HG03558 (cell line): ENCODE data around the gene PKDCC.

ENCODE experiments used
- ATAC-seq: cut with Tn5 transposase; IDR thresholded peaks from one replicate; pipeline ENCODE4 v1.9.1; 2021; ENCODE audit warnings: moderate number of reproducible peaks; ENCODE audit not compliant: unreplicated experiment; ENCODE audit errors: extremely low read depth

The PKDCC gene

DNA sequence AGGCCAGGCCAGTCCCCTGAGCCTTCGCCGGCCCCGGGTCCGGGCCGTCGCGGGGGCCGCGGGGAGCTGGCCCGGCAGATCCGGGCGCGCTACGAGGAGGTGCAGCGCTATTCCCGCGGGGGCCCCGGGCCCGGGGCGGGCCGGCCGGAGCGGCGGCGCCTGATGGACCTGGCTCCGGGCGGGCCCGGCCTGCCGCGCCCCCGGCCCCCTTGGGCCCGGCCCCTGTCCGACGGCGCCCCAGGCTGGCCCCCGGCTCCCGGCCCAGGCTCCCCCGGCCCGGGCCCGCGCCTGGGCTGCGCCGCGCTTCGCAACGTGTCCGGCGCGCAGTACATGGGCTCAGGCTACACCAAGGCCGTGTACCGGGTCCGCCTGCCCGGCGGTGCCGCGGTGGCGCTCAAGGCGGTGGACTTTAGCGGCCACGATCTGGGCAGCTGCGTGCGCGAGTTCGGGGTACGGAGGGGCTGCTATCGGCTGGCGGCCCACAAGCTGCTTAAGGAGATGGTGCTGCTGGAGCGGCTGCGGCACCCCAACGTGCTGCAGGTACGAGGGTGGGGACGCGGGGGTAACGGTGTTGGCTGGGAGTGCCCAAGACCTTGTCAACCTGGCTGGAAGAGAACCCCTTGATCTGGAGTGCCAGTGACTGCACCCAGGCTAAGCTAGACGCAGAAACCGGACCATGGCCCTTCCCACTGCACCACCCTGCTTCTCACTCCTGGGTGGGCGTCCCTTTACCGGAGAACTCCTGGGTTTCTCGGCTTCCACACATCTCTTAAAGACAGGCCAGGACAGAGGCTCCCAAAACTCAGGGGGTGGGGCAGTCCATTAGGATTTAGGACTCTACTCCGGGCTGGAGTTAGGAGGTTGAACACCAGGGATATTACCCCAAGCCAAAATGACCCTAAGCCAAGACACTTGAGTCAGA is 739 bp downstream of the PKDCC start:
- ATAC-seq = no peak

- ATAC-seq = no peak
Measured at GRCh38 chr2:42049221-42050009, 1.6 kb downstream of the PKDCC start.

GRCh38 chr2:42050010-42050702 is 2.3 kb downstream of the PKDCC start:
- no peak for ATAC-seq

DNA sequence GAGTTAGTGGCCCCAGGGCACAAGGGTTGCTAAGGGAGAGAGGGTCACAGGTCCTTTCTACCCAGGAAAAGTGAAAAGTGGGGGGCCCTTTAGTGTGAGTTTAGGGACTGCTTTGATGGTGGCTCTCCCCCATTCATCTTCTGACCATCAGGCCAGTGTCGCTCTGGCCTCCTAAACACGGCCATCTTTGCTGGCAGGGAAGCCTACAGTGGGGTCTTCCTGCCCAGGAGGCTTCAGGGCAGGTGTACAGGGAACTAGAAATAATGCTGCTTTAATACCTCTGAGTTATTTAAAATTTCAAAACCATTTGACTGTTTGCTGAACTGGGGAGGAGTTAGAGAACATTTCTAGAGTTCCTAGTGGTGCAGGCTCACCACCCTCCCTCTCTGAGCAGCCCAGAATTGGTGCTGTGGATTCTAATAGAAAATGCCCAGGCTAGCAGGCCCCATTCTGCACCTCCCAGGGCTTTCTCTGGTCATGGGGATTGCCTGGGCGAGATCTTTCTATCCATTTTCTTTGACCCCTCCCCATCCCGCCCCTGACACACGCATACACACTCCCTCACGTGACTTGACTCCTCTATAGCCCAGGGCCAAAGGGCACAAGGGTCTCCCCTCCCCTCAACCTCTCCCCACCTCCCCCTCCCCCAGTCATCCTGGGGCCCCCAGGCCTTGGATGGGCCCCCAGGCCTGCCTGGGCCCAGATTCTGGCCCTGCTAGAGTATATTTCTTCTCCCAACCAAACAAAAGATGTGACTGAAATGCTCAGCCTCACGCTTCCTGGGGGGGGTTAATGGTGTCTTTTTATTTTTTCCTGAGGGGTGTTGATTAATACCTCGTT is 3.1 kb downstream of the PKDCC start:
- ATAC-seq = no peak

DNA sequence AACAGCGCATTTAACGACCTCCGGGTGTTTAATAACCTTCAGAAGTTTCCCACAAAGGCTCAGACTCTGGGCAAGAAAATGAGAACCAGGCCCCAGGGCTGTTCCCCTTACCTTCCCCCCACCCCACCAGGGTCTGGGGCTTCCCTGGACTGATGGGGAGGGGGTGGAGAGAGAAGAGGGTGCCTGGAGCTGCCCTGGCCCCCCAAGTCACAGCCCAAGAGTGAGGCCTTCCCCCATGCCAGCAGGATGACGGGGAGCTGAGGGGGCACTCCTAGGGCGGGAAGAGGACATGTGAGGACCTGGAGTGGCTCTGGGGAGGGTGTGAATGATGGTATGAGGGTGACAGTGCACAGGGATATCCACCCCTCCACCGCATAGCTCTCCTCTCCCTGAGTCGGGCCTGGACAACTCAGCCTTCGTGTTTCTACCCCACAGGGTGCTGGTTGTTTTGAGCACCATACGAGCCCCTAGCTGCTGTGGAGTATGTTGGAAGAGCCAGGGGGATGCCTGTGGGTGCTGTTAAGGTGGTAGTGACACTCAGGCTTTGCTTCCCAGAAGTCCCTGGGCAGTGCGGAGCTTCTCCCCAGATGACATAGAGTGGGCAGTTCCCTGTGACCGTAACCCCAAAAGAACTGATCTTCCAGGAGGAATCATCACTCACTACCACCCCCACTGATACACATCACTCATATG is 3.9 kb downstream of the PKDCC start:
- ATAC-seq = no peak

DNA sequence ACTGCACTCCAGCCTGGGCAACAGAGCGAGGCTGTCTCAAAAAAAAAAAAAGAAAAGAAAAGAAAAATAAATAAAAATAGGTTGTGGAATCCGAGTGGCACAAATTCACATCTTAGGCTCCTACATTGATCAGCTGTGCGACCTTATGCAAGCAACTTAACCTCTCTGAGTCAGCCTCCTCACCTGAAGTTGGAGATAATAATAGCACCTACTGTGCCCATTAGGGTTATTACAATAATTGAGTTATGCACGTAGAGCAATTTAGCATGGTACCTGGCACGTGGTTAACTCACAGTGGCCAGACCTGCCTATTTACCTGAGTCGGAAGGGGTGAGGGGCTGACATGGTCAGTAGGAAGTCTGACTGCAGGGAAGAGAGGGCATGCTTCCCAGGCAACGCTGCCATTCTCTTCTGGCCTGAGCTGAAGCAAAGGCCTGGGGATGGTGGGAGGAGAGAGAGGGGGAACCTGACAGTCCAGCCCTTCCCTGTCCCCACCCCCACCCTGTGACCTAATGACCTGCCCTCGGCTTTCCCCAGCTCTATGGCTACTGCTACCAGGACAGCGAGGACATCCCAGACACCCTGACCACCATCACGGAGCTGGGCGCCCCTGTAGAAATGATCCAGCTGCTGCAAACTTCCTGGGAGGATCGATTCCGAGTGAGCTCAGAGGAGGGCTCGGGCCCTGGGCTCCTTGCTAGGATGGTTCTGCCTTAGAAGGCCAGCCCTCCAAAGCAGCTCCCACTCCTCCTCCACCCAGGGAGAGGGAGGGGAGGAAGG is 5.1 kb downstream of the PKDCC start:
- ATAC-seq = no peak

GRCh38 chr2:42053482-42053790 is 5.6 kb downstream of the PKDCC start:
- no peak for ATAC-seq

DNA sequence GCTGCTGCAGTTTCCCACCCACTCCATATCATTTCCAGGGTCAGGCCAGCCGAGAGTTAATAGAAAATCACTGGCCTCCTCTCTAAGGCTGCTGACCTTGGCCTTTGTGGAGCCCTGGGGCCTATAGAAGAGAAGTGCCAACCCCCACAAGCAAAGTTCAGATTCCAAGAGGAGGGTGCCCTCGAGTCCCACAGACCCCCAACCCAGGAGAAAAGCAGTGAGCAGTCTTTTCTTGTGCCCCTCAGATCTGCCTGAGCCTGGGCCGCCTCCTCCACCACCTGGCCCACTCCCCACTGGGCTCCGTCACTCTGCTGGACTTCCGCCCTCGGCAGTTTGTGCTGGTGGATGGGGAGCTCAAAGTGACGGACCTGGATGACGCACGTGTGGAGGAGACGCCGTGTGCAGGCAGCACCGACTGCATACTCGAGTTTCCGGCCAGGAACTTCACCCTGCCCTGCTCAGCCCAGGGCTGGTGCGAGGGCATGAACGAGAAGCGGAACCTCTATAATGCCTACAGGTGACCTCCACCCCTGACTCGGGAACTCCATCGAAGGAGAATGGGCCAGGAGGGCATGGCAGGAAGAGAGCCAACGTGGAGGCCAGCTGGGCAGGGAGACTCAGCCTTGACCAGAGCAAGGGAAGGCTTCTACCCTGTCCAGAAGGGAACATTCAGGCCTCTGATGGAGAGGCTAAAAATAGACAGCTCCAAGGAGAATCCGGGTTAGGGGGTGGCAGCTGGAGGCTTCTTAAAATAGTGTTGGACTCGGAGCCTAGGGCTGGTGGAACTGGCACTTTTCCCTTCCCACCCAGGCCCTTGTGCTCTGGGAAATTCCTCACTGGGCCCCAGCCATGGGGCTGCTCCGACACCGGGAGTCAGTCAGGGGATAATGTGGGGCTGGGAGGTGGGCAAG is 6.2 kb downstream of the PKDCC start:
- ATAC-seq = no peak

DNA sequence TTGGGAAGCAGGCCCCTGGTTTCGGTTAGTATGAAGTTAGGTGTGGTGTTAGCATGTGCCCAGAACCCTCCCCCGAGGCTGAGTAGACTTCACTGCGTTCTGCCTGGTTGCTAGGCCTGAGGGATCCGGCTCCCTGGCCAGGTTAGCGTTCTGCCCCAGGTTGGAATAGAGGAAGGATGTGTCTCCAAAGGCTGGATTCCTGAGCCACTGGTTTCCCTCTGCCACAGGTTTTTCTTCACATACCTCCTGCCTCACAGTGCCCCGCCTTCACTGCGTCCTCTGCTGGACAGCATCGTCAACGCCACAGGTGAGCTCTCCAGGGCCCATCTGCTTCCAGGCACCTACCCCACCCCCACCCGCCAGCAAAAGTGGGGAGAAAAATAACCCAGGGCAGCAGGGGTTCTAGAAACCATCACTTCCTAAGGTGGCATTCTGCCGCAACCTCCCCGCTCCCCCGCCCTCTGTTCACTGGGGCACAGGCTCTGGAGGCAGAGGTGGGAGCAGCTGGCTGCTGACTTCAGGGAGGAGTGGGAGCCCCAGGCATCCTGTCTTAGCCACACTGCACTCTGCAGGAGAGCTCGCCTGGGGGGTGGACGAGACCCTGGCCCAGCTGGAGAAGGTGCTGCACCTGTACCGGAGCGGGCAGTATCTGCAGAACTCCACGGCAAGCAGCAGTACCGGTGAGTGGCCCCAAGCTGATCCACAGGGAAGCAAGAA is 7.1 kb downstream of the PKDCC start:
- ATAC-seq = no peak

- no peak for ATAC-seq
Measured at GRCh38 chr2:42055573-42056514, 8.0 kb downstream of the PKDCC start.

DNA sequence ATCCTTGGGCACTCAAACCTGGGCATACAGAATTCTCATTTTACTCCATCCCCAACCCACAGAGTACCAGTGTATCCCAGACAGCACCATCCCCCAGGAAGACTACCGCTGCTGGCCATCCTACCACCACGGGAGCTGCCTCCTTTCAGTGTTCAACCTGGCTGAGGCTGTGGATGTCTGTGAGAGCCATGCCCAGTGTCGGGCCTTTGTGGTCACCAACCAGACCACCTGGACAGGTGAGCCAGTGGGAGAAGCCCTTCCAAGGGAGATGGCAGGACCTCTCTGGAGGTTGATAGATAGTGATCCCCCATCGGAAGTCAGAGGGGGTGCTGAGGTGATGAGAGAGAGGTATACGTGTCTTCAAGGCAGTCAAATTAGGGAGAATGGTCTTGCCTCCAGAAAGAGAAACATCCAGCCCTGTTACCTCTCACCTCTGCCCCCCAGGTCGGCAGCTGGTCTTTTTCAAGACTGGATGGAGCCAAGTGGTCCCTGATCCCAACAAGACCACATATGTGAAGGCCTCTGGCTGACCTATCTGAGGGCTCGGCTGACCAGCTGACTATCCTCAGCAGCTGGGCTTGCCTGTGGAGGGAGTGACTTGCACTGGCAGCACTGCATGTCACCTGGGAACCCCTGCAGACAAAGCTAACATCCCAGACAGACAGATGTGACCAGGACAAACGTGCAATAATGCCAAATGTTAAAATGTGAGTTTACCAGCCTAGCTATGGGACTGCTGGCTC is 9.5 kb downstream of the PKDCC start:
- no peak for ATAC-seq

- ATAC-seq = no peak
Measured at GRCh38 chr2:42057902-42058450, 10.2 kb downstream of the PKDCC start.

- no peak for ATAC-seq
Measured at GRCh38 chr2:42059261-42059898, 11.6 kb downstream of the PKDCC start.

DNA sequence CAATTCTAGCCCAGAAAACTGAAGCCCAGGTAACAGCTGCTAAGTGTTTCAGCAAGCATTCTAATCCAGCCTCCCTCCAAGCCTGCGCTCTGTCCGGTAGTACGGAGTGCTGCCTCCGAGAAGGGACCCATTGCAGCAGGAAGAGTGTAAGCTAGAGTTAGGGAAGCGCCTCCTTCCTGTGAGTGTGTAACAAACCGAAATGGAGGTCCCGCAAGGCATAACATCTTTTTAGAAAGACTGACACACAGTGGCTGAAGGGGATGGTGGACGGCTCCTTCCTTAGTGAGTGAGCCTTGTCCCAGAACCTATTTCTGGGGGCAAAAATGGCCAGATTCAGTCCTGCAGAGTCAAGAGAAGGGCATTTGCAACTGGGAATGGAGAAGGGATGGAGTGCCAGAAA is 12.2 kb downstream of the PKDCC start:
- ATAC-seq = no peak
